DMS79 treated with DMSO at 0.1 percent for 48 hours (cell line): ENCODE measurements around the gene MCF2L.

Experiments used
- DNase-seq: peaks from one replicate; lab custom pipeline; 2025; lab: John Stamatoyannopoulos, UW

Gene MCF2L

DNA sequence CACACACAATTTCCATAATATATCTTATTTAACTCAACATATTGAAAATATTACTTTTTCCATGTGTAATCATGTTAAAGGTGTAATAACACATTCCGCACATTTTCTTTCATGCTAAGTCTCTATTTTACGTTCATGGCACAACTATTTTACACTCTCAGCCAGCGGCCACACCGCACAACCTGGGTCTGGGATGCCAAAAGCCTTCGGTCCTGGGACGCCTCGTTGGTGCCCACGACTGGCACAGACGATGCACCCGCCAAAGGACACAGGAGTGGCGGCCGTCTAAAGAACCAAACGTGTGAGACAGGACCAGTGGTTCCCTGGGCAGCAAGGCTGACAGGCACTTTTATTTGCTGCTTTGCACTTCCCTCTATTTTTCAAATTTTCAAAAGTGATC lies 179.4 kb downstream of the MCF2L start:
- DNase-seq, result no peak

- DNase-seq, result no peak
Observed at GRCh38 chr13:113148940-113149503, 180.0 kb downstream of the MCF2L start.
